ENCODE data around the gene MATK.

Gene MATK

DNA sequence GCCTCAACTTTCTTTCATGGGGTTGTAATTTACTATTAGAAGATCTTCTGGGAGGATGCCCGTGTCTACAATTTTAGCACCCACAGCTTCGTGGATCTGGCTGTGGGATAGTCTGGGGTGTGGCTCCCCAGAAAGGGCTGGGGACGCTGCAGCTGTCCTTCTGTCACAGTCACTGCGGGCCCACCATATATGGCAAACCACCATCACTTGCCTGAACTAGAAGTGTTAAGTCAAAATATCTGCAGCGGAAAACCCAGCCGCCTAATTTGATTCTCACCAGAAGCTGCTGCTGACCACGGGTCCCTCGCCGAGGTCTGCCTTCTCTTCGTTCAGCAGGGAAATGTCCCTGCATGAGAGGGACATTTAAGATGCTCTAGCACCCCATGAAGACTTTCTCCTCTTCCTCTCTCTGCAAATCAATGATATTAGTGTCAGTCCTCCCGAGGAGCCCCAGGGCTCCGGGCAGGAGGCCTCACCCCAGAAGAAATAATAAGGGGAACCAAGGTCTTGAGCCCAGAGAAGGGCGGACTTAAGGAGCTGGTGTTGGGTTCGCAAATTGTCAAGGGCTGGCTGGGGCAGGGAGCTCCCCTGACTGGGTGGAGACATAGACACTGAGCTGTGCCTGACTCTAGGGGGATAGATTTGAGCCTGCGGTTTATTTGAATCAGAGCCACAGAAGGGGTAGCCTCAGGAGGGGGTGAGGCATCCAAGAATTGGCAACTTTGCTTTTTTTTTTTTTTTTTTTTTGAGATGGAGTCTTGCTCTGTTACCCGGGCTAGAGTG lies 3.0 kb upstream of the MATK start:
- no peak for DNase-seq

DNA sequence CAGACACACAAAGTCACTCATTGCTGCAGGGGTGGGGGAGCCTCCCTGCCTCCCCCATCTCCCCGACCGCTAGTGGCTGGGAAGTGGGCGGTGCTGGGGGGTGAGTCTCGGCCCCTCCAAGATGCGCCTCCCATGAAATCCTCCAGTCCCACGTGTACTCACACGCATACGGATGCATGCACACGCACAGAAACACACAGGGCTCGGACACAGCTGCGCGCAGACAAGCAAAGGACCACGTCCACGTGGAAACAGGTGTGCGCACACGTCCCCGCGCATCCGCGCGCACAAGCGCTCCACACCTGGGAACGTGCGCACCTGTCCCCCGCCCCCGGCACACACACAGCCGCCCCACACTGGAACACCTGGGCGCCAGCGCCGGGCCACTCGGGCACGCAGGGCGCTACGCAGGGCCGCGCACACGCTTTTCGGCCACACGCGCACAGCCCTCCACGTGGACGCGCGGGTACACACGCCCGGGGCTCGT lies 687 bp downstream of the MATK start:
- no peak for DNase-seq

DNA sequence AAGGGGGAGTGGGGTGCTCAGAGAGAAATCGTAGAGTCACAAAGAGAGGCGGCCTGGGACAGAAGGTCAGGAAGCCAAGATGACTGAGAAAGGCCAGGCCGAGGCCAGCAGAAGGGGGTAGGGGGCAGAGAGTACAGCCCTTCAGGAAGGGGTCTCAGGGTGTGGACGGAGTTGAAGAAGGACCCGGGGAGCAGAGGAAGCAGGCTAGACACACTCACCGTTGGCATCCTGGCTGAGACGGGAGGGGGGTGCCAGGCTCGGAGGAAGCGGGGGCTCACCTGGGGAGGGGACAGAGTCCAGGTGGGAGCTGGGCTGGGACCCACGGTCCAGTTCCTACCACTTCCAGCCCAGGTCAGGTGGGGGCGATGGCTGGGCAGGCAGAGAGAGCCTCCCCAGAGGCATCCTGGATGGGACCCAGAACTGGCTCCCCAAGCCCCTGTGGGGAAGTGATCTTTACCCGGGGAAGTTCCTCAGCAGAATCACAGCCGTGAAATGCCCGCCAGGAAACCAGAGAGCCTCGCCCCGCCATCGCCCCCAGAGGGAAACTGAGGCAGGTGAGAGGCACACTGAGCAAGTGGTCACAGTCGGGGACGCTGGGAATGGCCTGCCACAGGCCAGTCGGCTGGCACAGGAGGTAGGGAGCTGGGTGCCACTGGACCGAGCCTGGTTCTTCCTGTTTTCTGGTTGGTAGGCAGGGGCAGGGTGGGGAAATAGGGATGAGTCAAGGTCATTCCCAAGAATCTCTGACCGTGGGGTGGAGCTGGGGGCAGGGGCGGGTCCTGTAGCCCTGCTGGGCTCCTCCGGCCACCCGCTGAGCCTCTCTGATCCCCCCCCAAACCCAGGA lies 1.4 kb downstream of the MATK start:
- DNase-seq: no peak

DNA sequence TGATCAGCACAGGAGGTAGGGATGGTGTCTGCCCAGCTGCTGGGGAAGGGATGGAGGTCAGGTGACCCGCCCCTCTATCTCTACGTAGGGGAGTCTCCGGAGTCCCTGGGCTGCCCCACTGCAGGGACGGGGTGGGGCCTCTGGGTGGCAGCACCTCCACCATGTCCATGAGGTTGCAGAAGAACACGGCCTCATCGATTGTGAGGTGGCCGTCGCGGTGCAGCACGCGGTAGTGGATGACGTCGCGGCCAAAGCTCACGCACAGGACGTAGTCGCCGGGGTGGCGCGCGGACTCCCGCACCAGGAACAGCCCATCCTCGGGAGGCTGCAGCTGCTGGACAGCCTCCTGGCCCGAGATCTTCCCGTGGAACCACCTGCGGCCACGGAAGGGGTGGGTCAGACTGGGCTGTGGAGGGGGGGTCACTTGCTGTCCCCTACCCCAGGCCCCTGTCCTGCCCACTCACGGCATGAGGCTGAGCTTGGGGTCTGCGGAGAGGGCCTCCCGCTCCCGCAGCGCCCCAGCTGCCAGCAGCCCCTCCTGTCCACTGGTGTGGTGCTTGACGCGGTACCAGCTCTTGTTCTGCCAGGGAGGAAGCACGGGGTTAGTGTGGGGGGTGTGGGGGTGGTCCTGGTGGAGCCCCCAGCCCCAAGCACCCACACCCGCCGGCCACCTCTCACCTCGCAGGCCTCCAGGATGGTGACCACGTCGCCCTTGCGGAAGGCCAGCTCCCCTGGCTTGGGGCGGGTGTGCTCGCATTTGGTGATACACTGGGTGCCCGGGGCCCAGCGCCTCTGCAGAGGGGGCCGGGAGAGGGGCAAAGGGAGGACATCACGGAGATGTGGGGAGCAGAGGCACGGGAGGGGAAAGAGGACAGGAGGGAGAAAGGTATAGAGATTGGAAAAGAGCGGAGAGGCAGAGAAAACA lies 2.3 kb downstream of the MATK start:
- no peak for DNase-seq

DNA sequence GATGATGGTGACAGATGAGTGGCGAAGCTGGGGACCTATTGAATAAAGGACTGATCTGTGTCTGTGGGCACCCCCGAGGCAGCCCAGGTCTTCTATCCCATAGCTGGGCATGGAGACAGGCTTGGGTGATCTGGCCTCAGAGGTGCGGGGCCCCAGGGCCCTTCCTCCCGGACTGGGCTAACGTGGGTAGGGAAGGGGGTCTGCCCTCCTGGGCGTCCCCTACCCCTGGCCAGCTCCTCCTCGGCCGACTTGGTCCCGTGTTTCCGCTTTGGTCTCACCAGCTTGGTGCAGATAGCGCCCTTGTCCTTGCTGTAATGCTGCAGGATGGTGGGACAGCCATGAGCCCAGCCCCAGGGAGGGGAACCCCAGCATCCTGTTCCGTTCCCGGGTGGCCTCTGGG lies 3.3 kb downstream of the MATK start:
- no peak for DNase-seq

DNA sequence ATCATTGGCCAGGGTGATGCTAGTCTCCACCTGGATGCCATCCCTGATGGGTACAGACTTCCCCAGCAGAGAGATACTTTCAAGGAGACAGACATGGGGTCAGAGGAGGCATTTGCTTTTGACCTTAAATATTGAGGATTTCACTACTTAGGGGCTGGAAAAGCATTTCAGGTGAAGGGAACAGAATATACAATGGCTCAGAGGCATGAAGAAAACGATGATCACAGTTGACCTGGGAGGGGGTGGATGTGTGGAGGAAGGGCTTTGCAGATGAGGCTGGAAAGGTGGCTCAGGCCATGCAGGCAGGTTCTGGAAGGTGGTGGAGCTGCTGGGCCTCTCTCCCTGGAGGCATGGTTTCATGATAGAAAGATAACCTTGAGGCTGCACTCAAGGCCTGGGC lies 3.9 kb downstream of the MATK start:
- no peak for DNase-seq

DNA sequence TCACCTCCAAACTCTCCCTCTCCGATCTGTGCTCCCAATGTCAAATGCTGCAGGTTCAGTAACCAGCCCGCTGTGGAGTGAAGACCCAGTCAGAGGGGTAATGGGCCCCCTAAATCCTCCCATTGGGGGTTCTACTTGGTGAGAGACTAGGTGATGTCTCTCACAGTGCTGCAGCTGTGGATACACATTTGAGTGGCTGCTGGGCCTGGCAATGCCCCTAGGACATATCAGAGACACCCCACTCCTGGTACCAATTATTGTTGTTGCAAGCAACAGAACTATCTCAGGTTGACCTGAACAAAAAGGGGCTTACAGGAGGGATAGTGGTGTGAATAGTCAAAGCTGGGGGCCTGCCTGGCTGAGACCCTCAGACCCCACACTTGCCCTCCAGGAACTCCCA lies 4.6 kb downstream of the MATK start:
- no peak for DNase-seq

DNA sequence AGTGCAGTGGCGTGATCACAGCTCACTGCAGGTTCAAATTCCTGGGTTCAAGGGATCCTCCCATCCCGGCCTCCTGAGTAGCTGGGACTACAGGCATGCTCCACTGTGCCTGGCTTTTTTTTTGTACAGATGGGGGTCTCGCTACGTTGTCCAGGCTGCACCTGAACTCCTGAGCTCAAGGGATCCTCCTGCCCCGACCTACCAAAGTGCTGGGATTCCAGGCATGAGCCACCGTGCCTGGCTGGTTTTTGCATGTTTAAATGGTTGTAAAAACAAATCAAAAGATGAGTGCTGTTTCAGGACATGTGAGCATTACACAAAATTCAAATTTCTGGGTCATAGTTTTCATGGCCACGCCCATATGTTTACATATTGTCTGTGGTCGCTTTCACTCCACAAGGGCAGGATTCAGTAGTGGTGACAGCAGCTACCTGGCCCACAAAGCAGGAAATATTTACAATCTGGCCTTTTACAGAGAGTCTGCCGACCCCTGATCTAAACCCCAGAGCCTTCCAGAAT lies 5.3 kb downstream of the MATK start:
- no peak for DNase-seq

DNA sequence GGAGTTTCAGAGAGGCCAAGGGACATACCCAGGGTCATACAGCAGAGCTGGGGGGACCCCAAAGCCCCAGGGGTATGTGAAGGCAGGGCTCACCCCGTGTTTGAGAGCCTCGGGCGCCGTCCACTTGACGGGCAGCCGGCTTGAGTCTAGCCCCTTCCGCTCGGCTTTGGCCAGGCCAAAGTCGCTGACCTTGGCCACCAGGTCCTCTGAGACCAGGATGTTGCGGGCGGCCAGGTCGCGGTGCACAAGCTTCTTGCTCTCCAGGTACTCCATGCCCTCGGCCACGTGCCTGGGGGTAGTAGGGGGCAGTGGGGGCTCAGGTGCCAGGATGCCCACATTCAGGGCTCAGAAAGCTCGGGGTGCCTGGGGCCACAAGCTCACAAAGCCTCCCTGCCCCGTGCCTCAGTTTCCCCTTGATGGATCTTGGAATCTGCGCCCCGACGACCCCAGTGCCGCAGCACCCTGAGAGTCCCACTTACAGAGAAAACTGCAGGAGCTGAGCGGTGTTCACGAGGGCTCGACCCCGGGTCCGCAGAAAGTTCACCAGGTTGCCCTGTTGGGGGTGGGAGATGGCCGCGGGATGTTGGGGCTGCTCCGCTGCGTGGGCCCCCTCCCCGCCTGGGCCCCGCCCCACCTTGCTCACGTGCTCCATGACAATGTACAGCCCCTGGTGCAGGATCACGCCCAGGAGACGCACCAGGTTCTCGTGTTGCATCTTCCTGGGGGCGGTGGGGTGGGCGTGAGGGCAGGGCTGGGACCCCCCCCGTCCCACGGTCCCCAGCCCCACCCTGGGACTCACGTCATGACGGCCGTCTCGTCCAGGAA lies 7.1 kb downstream of the MATK start:
- DNase-seq: no peak

DNA sequence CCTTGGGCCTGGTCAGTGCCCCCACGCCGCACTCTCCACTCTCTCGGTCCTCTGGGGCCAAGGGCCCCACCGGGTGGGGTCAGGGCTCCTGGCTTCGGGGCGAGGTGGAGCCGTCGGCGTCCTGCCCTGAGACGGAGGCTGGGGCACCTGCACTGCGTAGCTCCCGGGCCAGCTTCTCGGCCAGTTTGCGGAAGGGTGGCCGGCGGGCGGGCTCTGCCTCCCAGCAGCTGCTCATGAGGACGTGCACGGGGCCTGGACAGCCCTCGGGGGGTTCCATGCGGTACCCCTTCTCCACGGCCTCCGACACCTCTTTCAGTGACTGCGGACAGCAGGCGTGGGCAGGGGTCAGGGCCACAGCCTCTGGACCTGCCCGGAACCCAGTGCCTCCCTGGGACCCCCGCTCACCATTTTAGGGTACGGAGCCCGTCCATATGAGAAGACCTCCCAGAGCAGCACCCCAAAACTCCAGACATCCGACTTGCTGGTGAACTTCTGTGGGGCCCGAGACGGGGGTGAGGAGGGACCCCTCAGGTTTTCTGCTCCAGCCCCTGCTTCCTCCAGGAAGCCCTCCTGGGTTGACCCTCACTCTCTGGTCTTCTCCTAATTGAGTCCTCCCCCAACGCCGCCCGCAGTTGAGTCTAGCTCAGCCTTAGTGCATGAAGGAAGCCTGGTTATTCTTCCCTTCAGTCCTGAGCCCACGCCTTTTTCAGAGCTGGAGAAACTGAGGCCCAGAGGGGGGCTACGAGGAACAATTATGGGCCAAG lies 7.9 kb downstream of the MATK start:
- DNase-seq: no peak

DNA sequence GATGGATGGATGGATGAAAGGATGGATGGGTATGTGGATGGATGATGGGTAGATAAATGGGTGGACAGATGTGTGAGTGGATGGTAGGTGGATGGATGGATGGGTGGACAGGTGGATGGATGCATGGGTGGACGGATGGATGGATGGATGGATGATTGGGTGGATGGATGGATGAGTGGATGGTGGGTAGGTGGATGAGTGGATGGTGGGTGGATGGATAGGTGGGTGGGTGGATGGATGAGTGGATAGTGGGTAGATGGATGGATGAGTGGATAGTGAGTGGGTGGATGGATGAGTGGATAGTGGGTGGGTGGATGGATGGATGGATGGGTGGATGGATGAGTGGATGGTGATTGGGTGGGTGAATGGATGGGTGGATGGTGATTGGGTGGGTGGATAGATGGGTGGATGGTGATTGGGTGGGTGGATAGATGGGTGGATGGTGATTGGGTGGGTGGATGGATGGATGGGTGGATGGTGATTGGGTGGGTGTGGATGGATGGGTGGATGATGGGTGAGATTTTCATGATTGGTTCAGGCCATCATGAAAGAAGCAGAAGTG lies 9.6 kb downstream of the MATK start:
- no peak for DNase-seq

DNA sequence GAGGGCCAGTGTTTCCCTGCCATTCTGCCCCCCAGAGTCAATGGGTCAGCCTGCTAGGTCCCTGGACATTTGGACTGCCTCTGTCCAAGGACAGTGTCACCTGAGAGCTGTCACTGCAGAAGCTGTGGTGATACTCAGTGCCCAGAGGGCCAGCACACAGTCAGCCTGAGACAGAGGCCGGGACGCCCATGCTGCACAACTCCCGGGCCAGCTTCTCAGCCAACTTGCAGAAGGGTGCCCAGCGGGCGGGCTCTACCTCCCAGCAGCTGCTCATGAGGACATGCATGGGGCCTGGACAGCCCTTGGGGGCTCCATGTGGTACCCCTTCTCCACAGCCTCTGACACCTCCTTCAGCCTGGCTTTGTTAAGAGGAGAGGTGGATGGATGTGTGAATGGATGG lies 10.3 kb downstream of the MATK start:
- DNase-seq: no peak

DNA sequence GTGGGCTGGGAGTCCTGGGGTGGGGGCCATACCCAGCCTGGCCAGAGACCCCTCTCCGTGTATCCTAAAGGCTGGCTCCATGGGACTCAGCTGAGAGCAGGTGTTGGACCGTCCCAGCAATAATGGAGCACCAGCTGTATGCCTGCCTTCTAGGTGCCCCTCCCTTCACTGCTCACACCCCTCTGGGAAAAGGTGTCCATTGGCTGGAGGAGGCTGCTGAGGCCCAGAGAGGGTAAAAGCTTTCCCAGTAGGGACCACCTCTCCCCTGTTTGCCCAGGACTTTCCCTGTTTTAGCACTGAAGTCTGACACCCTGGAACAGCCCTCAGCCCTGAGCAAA lies 10.8 kb downstream of the MATK start:
- no peak for DNase-seq

DNA sequence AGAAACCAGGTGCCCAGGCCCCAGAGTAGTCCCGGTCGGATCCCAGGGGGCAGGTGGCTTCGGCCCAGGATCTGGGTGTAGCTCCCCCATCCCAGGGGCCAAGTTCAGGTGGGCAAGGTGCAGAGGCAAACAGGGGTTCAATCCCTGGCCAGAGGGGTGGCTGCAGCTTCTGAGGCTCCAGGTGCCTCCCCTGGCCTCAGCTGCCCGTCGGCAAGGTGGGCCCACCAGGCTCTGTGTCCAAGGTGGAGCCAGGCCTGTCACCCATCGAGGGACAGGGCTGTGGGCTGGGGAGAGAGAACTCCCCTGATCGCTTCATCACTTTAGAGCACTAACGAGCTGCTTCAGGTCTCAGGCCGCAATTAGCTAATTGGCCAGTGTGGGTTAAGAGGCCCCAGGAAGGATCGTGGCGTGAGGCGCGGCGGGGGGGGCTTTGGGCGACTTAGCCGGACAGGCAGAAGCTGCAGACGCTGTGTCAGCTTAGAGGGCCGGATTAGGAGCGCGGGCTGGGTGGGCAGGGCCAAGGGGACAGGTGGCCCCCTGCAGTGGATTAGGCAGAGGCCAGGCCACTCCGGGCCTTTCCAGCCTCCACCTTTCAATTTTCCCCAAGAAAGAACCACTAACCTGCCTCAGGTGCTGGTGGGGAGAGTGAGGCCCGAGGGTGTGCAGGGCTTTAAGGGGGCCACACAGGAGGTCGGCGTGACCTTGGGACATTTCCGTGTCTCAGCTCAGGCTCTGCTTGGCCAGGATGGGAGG lies 11.4 kb downstream of the MATK start:
- no peak for DNase-seq

DNA sequence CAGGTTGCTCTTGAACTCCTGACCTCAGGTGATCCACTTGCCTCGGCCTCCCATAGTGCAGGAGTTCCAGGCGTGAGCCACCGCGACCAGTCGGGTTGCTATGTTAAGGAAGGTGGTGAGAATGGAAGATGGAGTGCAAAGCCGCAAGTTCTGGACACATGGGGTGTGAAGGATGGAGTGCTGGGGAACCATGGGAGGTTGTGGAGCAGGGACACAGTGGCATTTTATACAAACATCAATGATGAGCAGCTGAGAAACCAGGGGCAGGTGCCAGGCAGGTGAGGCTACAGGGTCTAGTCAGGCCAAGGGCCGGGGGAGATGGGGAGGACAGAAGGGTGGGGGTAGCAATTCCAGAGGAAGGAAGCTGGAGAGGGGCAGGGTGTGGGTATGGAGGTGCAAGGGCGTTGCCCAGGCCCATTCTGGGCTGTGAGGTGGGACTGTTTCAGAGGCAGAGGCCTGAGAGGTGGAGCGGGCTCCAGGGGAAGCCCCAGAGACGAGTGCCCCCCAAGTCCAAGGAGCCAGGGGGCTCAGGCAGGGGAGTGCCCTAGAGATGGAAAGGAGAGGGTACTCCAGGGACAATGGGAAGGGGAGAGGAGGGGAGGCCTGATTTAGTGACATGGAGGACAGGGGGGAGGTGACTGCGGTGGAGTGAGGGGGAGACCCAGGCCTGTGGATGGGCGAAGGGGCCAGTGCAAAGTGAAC lies 12.2 kb downstream of the MATK start:
- no peak for DNase-seq

DNA sequence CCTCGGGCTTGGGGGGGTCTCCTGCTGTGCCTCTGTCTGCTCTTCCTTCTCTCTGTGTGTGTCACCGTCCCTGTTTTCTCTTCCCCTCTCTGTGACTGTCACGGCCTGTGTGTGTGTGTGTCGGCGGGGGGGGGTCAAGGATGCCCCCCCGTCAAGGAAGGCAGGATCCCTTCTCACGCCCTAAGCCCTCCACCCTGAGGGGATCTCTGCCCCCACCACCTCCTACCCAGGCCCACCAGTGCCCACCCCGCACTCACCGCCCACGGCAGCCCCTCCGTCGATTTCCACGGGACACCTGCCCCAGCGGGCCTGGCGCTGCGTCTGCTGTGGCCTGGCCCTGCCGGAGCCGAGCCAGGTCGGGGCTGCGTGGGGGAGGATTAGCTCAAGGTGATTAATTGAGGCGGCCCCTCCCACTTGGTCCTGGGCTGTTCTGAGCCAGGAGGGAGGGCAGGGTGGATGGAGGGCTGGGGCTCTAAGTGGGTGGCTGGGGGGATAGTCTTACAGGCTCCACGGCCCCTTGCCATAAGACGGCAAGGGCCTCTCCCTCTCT lies 14.2 kb downstream of the MATK start, which contains the start of gene RAX2:
TSS of gene RAX2 (minus strand) at position 323 of the 550 bp plus-strand sequence. CDS start 486 bp downstream, outside the sequence.
- DNase-seq: no peak

DNA sequence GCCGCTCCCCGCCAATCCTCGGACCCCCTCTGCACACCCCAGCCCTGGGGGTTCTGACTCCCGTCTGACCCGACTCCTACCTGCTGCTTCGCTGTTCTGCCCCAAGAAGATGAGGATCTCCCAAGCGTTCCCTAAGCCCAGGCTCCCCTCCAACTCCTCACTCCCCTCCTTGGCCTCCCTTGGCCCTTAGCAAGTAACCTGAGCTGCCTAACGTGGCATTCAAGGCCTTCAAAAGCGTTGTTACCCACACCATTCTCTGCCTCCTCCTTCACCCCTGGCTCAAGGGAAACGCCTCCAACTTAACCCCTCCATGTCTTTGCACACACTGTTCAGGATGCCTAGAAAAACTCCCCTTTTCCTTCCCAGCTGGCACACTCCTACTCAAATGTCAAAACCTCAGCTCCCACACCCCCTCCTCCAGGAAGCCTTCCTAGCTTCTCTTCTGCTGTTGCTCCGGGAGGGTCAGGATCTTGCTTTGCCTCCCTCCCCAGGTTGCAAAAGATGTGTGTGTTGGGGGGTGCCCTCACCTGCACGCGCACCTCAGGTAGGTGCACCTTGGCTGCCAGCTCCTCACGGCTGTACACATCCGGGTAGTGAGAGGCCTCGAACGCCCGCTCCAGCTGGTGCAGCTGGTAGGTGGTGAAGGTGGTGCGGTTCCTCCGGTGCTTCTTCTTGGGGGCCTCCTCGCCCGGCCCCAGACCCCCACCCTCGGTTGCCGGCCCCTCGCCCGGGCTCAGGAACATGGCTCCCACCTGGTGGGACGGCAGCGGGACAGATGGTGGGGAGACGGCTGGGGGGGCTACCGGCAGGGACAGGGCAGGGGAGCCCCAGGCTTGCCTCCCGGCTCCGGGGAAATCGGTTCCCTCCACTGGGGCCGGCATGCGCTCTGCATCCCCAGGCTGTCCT lies 14.9 kb downstream of the MATK start:
- no peak for DNase-seq
